Loucy (cell line): ENCODE measurements around the gene PRR36.

ENCODE experiments used
- CTCF ChIP-seq: fragments of 200-600 bp; sonication (generic); conservative IDR thresholded peaks from 2 replicates; pipeline ENCODE4 v1.5.1; 2014; ENCODE audit warnings: mild to moderate bottlenecking, antibody characterized with exemption, low read length
- EZH2phosphoT487 ChIP-seq: fragments of 200-600 bp; IDR thresholded peaks from 2 replicates; pipeline ENCODE4 v1.6.1; 2018; ENCODE audit warnings: antibody characterized with exemption, mild to moderate bottlenecking, moderate library complexity, borderline replicate concordance

- TF ChIP-seq CTCF = no peak
- TF ChIP-seq EZH2phosphoT487 = no peak
Observed at GRCh38 chr19:7917267-7918061, 43.3 kb upstream of the PRR36 start.
